BLaER1 treated with 17β-estradiol and CSF1 and Interleukin-3, amounts not matched to agents 10 nM and 100 nM (cell line): ENCODE measurements around the gene ALLC.

Experiments
- H3K27ac ChIP-seq, 11 experiments: shearing (Covaris generic); formaldehyde crosslinking; 2 replicates each; pipeline ENCODE4 v1.8.1; 2022
- H3K27me3 ChIP-seq, 11 experiments: shearing (Covaris generic); formaldehyde crosslinking; 2 replicates each; pipeline ENCODE4 v1.8.1; 2022
- H3K36me3 ChIP-seq, 11 experiments: shearing (Covaris generic); formaldehyde crosslinking; 2 replicates each; pipeline ENCODE4 v1.8.1; 2022
- H3K4me1 ChIP-seq, 10 experiments: shearing (Covaris generic); formaldehyde crosslinking; 2 replicates each; pipeline ENCODE4 v1.8.1; 2022
- H3K4me2 ChIP-seq, 11 experiments: shearing (Covaris generic); formaldehyde crosslinking; 2 replicates each; pipeline ENCODE4 v1.8.1; 2022
- H3K4me3 ChIP-seq, 10 experiments: shearing (Covaris generic); formaldehyde crosslinking; 2 replicates each; pipeline ENCODE4 v1.8.1; 2022
- H3K9ac ChIP-seq, 11 experiments: shearing (Covaris generic); formaldehyde crosslinking; 2 replicates each; pipeline ENCODE4 v1.8.1; 2022
- H3K9me3 ChIP-seq, 11 experiments: shearing (Covaris generic); formaldehyde crosslinking; replicated peaks in 1 of 11; 2 replicates each; pipeline ENCODE4 v1.8.1; 2022
- H4K20me1 ChIP-seq, 11 experiments: shearing (Covaris generic); formaldehyde crosslinking; 2 replicates each; pipeline ENCODE4 v1.8.1; 2022
- Cebpa-rat ChIP-seq, 11 experiments: shearing (Covaris generic); IDR thresholded peaks; 2 replicates each; pipeline ENCODE4 v1.8.1; 2022

ALLC gene

DNA sequence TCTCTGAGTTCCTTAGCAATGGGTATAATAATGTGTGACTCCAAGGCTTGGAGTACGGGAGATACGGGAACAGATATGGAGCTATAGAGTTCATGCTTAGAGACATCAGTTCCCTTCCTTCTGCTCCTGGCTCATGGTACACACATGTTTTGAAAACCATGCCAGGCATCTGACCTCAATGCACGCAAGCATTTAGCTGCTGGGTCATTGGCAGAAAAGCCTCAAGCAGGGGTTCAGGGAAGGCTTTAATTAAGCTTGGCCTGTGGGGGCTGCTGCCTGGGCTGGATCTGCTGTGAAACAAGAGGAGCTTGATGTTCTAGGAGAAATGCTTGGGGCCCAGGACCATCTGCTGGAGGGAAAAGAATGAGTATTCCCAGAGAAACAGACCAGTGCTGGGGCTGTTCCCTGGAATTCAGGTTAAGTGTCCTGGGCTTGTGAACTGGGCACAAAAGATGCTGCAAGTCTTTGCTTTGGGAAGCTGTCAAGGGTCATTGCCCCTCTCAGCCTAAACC lies 3.2 kb downstream of the ALLC start:
- Histone ChIP-seq H3K4me2 (peak overlapping the region; percentile 71 to 94 (median 76)), H4K20me1 (no peaks in the 10 kb centered on the region), H3K4me1 (peaks cover 67 to 76% (median 72%) of the 10 kb centered on the region in 10 experiments), H3K27me3 (peaks cover 0 to 16% (median 0%) of the 10 kb centered on the region in 11 experiments; a peak in 8 of 22 replicates), H3K4me3 (no peak overlapping the region), H3K9me3 (peaks cover 0 to 9% (median 5%) of the 10 kb centered on the region in 11 experiments; a peak in 11 of 22 replicates), H3K9ac (peak overlapping the region in 8 of 11 experiments; percentile 45 to 73 (median 66); a peak in 13 of 22 replicates), H3K27ac (peak overlapping the region in 10 of 11 experiments; percentile 59 to 89 (median 84); a peak in 21 of 22 replicates), H3K36me3 (no peaks in the 10 kb centered on the region)
- no peak for TF ChIP-seq Cebpa-rat (IDR thresholded peaks at IDR 0.05)

DNA sequence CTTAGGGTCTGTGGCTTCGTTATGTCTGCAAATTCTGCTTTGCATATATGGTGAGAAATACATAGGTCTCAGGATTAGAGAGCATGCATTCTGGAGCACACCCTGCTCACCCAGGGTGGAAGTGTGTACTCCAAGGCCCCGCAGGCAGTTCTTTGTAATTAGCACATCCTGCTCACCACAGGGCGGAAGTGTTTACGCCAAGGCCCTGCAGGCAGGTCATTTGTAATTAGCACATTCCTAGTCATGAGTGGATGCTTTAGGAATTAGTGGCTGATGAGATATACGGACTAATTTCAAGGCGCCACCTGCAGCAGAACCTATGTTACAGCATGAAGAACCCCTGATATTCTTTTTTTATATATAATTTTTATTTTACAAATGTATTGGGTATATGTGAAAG lies 4.2 kb downstream of the ALLC start:
- Histone ChIP-seq H3K4me1 (peaks cover 57 to 76% (median 72%) of the 10 kb centered on the region in 10 experiments), H3K9me3 (peaks cover 0 to 9% (median 5%) of the 10 kb centered on the region in 11 experiments; a peak in 11 of 22 replicates), H3K4me2 (peak overlapping the region; percentile 71 to 94 (median 76)), H3K27ac (peak overlapping the region; percentile 28 to 89 (median 84); a peak in 19 of 22 replicates), H3K4me3 (no peak overlapping the region), H3K36me3 (no peaks in the 10 kb centered on the region), H3K27me3 (peaks cover 0 to 6% (median 0%) of the 10 kb centered on the region in 11 experiments; a peak in 6 of 22 replicates), H3K9ac (peak overlapping the region in 10 of 11 experiments; percentile 23 to 73 (median 65); a peak in 19 of 22 replicates), H4K20me1 (no peaks in the 10 kb centered on the region)
- TF ChIP-seq Cebpa-rat (IDR thresholded peaks at IDR 0.05): no peak

DNA sequence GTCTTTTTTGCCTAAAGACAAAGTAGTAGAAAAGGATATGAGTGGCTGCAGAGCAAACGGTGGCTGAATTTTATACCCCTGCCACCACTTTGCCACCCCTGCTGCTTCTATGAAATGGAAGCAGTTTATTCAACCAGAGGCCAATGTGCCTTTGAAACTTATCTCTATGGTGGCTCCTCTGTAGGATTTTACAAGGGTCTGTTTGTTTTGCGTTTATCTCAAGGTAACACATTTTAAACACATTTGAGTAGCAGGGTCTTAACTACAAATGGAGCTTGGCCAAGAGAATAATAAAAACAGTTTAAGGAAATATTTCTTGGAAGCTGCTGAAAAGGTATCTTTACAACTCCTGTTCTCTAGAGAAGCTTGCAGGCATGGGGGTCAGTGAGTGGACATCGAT lies 6.1 kb downstream of the ALLC start:
- Histone ChIP-seq H3K27ac (no peak overlapping the region), H3K9me3 (peaks cover 0 to 9% (median 5%) of the 10 kb centered on the region in 11 experiments; a peak in 11 of 22 replicates), H3K36me3 (no peaks in the 10 kb centered on the region), H3K4me1 (peaks cover 38 to 70% (median 62%) of the 10 kb centered on the region in 10 experiments), H3K4me2 (no peak overlapping the region), H3K27me3 (no peaks in the 10 kb centered on the region), H3K4me3 (no peak overlapping the region), H3K9ac (no peak overlapping the region), H4K20me1 (no peaks in the 10 kb centered on the region)
- no peak for TF ChIP-seq Cebpa-rat (IDR thresholded peaks at IDR 0.05)

DNA sequence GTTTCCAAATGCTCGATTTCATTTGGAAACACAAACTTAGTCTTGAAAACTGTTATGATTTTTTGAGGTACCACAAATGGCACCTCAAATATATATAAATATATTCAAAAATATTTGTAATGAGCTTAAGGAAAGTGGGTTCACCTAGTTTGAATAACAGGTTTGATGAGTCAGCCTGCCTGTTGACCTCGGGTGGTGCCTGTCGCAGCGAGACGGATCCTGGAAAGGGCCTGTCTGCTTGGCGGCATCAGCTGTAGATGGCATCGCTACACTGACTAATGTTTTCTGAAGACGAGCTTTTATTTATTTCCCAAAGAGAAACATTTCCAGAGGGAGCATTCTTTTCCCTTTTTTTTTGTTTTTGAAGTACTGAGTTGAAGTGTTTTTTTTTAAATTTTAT lies 6.9 kb downstream of the ALLC start:
- Histone ChIP-seq H3K27ac (no peak overlapping the region), H3K9me3 (peaks cover 0 to 14% (median 5%) of the 10 kb centered on the region in 11 experiments; a peak in 14 of 22 replicates)

DNA sequence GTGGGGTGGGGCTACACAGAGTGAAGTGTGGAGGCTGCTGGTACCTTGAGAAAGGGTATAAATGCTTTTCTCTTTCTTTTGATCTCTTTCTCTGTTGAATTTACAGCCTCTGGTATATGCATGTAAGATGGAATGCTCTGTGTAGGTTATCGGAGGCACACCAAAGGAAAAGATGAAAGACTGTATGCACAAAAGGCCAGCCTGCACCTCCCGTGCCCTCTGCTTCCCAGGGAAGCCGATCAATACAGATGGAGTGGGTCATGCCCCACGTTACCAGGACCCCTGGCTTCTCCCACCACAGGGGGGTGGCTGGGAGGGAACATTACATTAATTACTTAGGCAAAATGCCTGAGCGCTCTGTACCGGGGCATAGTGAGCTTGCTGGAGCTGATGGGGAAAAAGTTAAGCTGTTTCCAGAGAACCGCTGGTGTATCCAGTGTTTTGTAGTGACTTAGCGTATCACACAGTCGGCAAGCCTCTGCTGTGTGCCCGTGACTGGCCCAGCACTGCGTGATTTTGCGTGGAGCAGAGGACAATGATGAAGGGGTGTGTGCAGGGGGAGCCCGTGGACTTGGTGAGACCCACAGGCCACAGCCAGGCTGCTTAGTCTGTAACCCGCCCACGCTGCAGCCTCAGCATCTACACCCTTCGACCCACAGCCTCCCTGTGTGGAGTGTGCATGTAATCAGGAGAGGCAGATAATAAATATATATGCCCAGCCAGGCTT lies 8.0 kb downstream of the ALLC start:
- no peak overlapping the region; a peak in 1 of 22 replicates for H3K27ac ChIP-seq
- no peaks in the 10 kb centered on the region for H4K20me1 ChIP-seq
- H3K4me1 ChIP-seq: peaks cover 19 to 50% (median 43%) of the 10 kb centered on the region in 10 experiments
- H3K27me3 ChIP-seq: no peaks in the 10 kb centered on the region
- H3K36me3 ChIP-seq: no peaks in the 10 kb centered on the region
- no peak for TF ChIP-seq Cebpa-rat (IDR thresholded peaks at IDR 0.05)
- peak overlapping the region in 7 of 11 experiments; percentile 45 to 70 (median 62); a peak in 13 of 22 replicates for H3K4me2 ChIP-seq
- no peak overlapping the region for H3K4me3 ChIP-seq
- no peak overlapping the region for H3K9ac ChIP-seq
- peaks cover 0 to 14% (median 4%) of the 10 kb centered on the region in 11 experiments; a peak in 5 of 22 replicates for H3K9me3 ChIP-seq

More for the DNA sequence above, 6.9 kb downstream of the ALLC start:
- TF ChIP-seq Cebpa-rat (IDR thresholded peaks at IDR 0.05): no peak
- Histone ChIP-seq H3K4me1 (peaks cover 30 to 61% (median 54%) of the 10 kb centered on the region in 10 experiments), H4K20me1 (no peaks in the 10 kb centered on the region), H3K36me3 (no peaks in the 10 kb centered on the region), H3K27me3 (no peaks in the 10 kb centered on the region), H3K4me2 (no peak overlapping the region), H3K9ac (no peak overlapping the region), H3K4me3 (no peak overlapping the region)

DNA sequence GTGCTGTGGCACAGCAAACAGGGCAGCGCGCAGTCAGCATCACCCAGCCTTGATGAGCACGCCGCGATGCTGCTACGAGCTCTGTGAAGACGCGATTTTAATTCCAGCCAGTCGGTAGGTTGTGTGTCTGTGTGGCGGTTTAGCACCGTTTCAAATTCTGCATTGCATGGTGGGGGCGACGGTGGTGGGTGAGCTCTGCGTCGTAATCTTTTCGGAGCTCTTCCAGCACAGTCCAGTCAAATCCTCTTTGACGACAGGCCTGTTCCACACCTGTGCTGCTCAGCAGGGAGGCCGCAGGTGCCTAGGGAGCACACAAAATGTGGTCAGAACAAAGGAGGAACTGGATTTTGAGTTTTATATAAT lies 8.6 kb downstream of the ALLC start:
- H3K27me3 ChIP-seq: no peaks in the 10 kb centered on the region
- peak overlapping the region in 9 of 11 experiments; percentile 45 to 70 (median 59); a peak in 17 of 22 replicates for H3K4me2 ChIP-seq
- H3K4me3 ChIP-seq: no peak overlapping the region
- TF ChIP-seq Cebpa-rat (IDR thresholded peaks at IDR 0.05): no peak
- H3K4me1 ChIP-seq: peaks cover 14 to 45% (median 37%) of the 10 kb centered on the region in 10 experiments
- H3K27ac ChIP-seq: peak overlapping the region in 3 of 11 experiments; percentile 14 to 47 (median 15); a peak in 2 of 22 replicates
- H3K9me3 ChIP-seq: peaks cover 0 to 17% (median 4%) of the 10 kb centered on the region in 11 experiments; a peak in 5 of 22 replicates
- H4K20me1 ChIP-seq: no peaks in the 10 kb centered on the region
- 0 out of 22 replicates have a peak overlapping the region, but pooled peaks of 2 of the 11 experiments have one; percentile 4 to 29 for H3K9ac ChIP-seq
- H3K36me3 ChIP-seq: no peaks in the 10 kb centered on the region

DNA sequence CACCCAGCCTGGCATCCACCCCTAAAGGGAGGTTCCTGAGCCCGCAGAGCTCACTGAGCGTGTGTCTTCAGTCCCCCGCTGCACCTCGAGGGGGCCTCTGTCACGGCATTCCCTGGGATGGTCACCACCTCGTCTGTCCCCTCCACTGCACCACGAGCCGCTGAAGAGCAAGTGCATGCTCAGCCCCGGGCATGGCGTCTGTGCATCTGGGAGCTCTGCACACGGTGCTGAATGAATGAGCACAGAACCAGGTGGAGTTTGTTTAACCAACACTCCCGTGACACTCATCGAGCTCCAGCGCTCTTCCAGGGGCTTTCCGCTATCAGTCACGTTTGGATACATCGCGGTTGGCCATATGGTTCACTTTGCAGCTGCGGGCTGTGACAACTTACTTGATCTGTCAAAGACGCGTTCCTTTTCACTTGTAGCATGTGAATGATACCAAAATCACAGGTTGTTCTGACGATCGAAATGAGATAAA lies 9.2 kb downstream of the ALLC start:
- Histone ChIP-seq H3K9me3 (peaks cover 0 to 17% (median 4%) of the 10 kb centered on the region in 11 experiments; a peak in 5 of 22 replicates), H3K27me3 (no peaks in the 10 kb centered on the region), H3K9ac (0 out of 22 replicates have a peak overlapping the region, but pooled peaks of 3 of the 11 experiments have one; percentile 4 to 29 (median 13)), H3K4me2 (peak overlapping the region; percentile 26 to 70 (median 53); a peak in 21 of 22 replicates), H3K27ac (peak overlapping the region in 3 of 11 experiments; percentile 14 to 47 (median 15); a peak in 4 of 22 replicates), H3K36me3 (no peaks in the 10 kb centered on the region), H3K4me3 (no peak overlapping the region), H3K4me1 (peaks cover 8 to 39% (median 31%) of the 10 kb centered on the region in 10 experiments), H4K20me1 (no peaks in the 10 kb centered on the region)
- TF ChIP-seq Cebpa-rat (IDR thresholded peaks at IDR 0.05): no peak

DNA sequence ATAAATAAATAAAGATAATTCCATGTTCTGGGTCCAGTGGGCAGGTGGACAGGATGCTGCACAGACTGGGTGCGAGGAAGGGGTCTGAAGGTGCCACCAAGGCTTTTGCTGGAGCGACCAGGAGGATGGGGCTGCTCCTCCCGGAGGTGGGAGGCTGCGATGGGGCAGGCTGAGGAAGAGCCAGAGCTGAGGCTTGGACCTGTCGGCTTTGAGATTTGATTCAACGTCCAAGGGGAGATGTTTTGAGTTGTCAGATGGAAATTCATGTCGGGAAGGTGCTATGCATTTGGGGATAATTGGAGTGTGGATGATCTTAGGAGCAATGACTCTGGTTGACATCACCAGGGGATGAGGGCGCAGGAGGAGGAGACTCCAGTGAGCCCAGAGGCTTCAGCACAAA lies 11.7 kb downstream of the ALLC start:
- no peaks in the 10 kb centered on the region for H4K20me1 ChIP-seq
- H3K27me3 ChIP-seq: no peaks in the 10 kb centered on the region
- H3K27ac ChIP-seq: no peak overlapping the region
- no peak overlapping the region for H3K9ac ChIP-seq
- peaks cover 0 to 27% (median 20%) of the 10 kb centered on the region in 10 experiments; a peak in 13 of 20 replicates for H3K4me1 ChIP-seq
- H3K36me3 ChIP-seq: no peaks in the 10 kb centered on the region
- H3K4me2 ChIP-seq: no peak overlapping the region
- peaks cover 0 to 17% (median 4%) of the 10 kb centered on the region in 11 experiments; a peak in 5 of 22 replicates for H3K9me3 ChIP-seq
- TF ChIP-seq Cebpa-rat (IDR thresholded peaks at IDR 0.05): no peak
- no peak overlapping the region for H3K4me3 ChIP-seq

DNA sequence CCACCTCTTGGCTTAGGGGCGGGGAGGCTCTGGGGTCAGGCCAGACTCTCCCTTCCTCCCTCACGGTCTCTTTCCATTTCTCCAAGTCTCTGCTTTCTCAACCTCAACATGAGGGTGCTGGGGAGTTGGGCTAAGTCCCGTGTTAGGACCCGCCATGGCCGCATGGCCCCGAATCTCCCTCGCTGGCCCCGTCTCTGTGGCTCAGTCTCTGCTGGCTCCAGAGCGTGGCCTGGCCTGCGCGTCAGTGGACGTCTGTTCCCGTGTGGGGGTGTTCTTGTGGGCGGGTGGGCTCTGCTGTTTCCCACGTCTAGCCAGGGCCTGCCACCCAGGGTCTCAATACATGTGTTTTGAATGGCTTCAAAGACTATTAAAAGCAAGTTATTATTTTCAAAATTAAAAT lies 12.4 kb downstream of the ALLC start:
- no peak overlapping the region for H3K4me3 ChIP-seq
- H3K36me3 ChIP-seq: no peaks in the 10 kb centered on the region
- H3K4me1 ChIP-seq: peaks cover 0 to 27% (median 20%) of the 10 kb centered on the region in 10 experiments; a peak in 13 of 20 replicates
- H3K9me3 ChIP-seq: peaks cover 0 to 17% (median 4%) of the 10 kb centered on the region in 11 experiments; a peak in 5 of 22 replicates
- H4K20me1 ChIP-seq: no peaks in the 10 kb centered on the region
- no peak overlapping the region for H3K27ac ChIP-seq
- H3K9ac ChIP-seq: no peak overlapping the region
- no peaks in the 10 kb centered on the region for H3K27me3 ChIP-seq
- H3K4me2 ChIP-seq: no peak overlapping the region
- TF ChIP-seq Cebpa-rat (IDR thresholded peaks at IDR 0.05): no peak
